ENCODE data around the gene GAS2L2. TPM values are rescaled to one million over a fixed set of nuclear protein-coding genes. Genes with fewer than 3 reads are reported as not detected.
A peak's percentile ranks its signal among the peaks of the same experiment; 100 is the strongest.

GAS2L2 gene
- total and polyA plus RNA-seq, 4 donors: not detected

DNA sequence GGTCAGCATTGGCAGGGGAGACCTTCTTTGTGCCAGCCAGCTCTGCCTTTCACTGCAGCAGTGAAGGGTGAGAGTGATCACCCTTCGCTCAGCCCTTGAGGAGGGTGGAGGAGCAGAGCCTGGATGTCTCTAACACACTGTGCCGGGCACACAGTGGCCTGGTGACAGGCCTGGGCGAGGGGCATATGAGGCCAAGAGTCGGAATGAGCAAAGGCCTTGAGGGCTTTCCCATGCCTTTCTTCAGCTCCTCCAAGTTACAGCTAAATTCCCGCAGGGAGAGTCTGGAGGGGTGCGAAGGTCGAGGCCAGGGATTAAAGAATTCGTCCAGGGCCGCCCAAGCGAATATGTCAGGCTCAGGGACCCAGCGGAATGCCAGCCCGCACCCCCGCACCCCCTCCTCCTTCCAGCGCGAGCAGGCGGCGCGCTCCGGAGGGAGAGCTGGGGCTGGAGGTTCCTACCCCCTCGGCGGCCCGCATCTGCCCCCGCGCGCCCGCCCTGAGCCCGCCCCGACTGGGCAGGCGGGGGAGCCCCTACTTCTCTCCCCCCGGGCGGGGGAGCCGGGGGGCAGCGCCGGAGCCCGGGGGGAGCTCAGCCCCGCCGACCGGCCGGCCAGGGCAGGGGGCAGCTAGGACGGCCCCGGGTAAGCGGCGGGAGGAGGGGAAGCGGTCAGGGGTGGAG, 21.7 kb downstream of the GAS2L2 start, which contains the start of gene RASL10B:
RASL10B (plus strand) TSS at position 401 of the 678 bp plus-strand sequence. CDS start 3,546 bp downstream, outside the sequence.
- Histone ChIP-seq H3K9me3 (ENCODE audit: control insufficient read depth in 4 of 4, low read length in 3 of 4) (no peaks in the 10 kb centered on the region), H3K4me3 (ENCODE audit: low read depth in 1 of 3, low read length in 3 of 3) (peak within 1 kb of the TSS in 2 of 3 donors; percentile 3 to 71), H3K9ac (ENCODE audit: low read depth in 1 of 2, low read length in 2 of 2) (peak within 1 kb of the TSS in 1 of 2 donors; percentile 10), H3K27me3 (ENCODE audit: control insufficient read depth in 4 of 4, insufficient read depth in 4 of 4, low read length in 3 of 4) (no peaks in the 10 kb centered on the region), H3K27ac (ENCODE audit: low read depth in 1 of 2, low read length in 2 of 2) (no peak within 1 kb of the TSS), H3K36me3 (ENCODE audit: control insufficient read depth in 4 of 4, insufficient read depth in 3 of 4, low read depth in 1 of 4, low read length in 3 of 4) (no peaks in the 10 kb centered on the region), H3K4me1 (ENCODE audit: control insufficient read depth in 4 of 4, insufficient read depth in 4 of 4, low read length in 3 of 4) (peaks cover 0 to 9% (median 5%) of the 10 kb centered on the region in 4 donors)
- DNase-seq (ENCODE audit: low spot score): no peak
- TF ChIP-seq SP1 (IDR thresholded peaks at IDR 0.05) (no peak), FOXA2 (IDR thresholded peaks at IDR 0.05) (no peak), HNF4A (conservative IDR thresholded peaks at IDR 0.05) (peak in 1 of 2 donors; percentile 37), RAD21 (IDR thresholded peaks at IDR 0.05) (peak in 1 of 2 donors; percentile 34), GABPA (IDR thresholded peaks at IDR 0.05 in 1 of 2, conservative IDR thresholded peaks at IDR 0.05 in 1 of 2) (no peak)
- 7% methylated on average over 44 of the region's 44 CpGs for WGBS

DNA sequence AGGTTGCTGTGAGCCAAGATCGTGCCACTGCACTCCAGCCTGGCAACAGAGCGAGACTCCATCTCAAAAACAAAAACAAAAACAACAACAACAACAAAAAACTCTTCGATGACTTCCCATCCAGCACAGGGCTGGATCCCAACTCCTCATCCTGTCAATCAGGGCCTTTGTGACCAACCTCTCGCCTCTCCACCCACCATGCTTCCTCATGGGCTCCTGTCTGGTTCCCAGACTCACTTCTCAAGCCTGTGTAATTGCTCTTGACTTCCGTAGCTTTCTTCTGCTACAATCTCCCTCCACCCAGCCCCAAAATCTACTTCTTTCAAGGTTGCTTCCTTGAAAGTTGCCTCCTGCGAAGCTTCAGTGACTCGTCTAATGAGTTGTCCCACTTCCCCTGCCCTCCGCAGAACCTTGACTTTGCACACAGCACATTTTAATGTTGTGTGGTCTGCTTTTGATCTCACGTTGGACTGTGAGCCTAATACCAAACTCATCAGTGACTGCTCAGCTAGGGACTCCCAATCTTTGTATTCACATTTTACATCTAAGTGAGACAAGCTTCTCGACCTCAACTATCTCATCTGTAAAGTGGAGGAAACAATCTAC, 22.5 kb downstream of the GAS2L2 start:
- peaks cover 0 to 9% (median 5%) of the 10 kb centered on the region in 4 donors for H3K4me1 ChIP-seq (ENCODE audit: control insufficient read depth in 4 of 4, insufficient read depth in 4 of 4, low read length in 3 of 4)
- no peak for DNase-seq (ENCODE audit: low spot score)
- H3K36me3 ChIP-seq (ENCODE audit: control insufficient read depth in 4 of 4, insufficient read depth in 3 of 4, low read depth in 1 of 4, low read length in 3 of 4): peaks cover 0 to 5% (median 1%) of the 10 kb centered on the region in 4 donors
- TF ChIP-seq JUND (IDR thresholded peaks at IDR 0.05) (no peak), CTCF (IDR thresholded peaks at IDR 0.05; ENCODE audit: low read depth, low read length, missing input control) (no peak), GABPA (IDR thresholded peaks at IDR 0.05 in 1 of 2, conservative IDR thresholded peaks at IDR 0.05 in 1 of 2) (no peak), RAD21 (IDR thresholded peaks at IDR 0.05) (no peak), HNF4G (IDR thresholded peaks at IDR 0.05) (no peak), RXRA (IDR thresholded peaks at IDR 0.05) (no peak), TAF1 (conservative IDR thresholded peaks at IDR 0.05) (no peak), YY1 (IDR thresholded peaks at IDR 0.05) (no peak), FOXA1 (IDR thresholded peaks at IDR 0.05) (no peak), ZBTB33 (IDR thresholded peaks at IDR 0.05) (no peak), HNF4A (conservative IDR thresholded peaks at IDR 0.05) (no peak), MAX (IDR thresholded peaks at IDR 0.05) (no peak), FOXA2 (IDR thresholded peaks at IDR 0.05) (no peak), NR2F2 (IDR thresholded peaks at IDR 0.05) (no peak), SP1 (IDR thresholded peaks at IDR 0.05) (no peak), EGR1 (IDR thresholded peaks at IDR 0.05; ENCODE audit: low read depth in 2 of 2) (no peak)
- TF ChIP-seq, protein P1, sequence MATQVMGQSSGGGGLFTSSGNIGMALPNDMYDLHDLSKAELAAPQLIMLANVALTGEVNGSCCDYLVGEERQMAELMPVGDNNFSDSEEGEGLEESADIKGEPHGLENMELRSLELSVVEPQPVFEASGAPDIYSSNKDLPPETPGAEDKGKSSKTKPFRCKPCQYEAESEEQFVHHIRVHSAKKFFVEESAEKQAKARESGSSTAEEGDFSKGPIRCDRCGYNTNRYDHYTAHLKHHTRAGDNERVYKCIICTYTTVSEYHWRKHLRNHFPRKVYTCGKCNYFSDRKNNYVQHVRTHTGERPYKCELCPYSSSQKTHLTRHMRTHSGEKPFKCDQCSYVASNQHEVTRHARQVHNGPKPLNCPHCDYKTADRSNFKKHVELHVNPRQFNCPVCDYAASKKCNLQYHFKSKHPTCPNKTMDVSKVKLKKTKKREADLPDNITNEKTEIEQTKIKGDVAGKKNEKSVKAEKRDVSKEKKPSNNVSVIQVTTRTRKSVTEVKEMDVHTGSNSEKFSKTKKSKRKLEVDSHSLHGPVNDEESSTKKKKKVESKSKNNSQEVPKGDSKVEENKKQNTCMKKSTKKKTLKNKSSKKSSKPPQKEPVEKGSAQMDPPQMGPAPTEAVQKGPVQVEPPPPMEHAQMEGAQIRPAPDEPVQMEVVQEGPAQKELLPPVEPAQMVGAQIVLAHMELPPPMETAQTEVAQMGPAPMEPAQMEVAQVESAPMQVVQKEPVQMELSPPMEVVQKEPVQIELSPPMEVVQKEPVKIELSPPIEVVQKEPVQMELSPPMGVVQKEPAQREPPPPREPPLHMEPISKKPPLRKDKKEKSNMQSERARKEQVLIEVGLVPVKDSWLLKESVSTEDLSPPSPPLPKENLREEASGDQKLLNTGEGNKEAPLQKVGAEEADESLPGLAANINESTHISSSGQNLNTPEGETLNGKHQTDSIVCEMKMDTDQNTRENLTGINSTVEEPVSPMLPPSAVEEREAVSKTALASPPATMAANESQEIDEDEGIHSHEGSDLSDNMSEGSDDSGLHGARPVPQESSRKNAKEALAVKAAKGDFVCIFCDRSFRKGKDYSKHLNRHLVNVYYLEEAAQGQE (IDR thresholded peaks at IDR 0.05): no peak
- TF ChIP-seq, protein P2, sequence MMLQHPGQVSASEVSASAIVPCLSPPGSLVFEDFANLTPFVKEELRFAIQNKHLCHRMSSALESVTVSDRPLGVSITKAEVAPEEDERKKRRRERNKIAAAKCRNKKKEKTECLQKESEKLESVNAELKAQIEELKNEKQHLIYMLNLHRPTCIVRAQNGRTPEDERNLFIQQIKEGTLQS (IDR thresholded peaks at IDR 0.05): no peak
- no peaks in the 10 kb centered on the region for H3K27me3 ChIP-seq (ENCODE audit: control insufficient read depth in 4 of 4, insufficient read depth in 4 of 4, low read length in 3 of 4)
- WGBS: 91% methylated on average over 10 of the region's 10 CpGs
- H3K9ac ChIP-seq (ENCODE audit: low read depth in 1 of 2, low read length in 2 of 2): no peak overlapping the region
- H3K4me3 ChIP-seq (ENCODE audit: low read depth in 1 of 3, low read length in 3 of 3): no peak overlapping the region
- no peak overlapping the region for H3K27ac ChIP-seq (ENCODE audit: low read depth in 1 of 2, low read length in 2 of 2)
- H3K9me3 ChIP-seq (ENCODE audit: control insufficient read depth in 4 of 4, low read length in 3 of 4): no peaks in the 10 kb centered on the region
